Upper lobe of left lung (tissue), 4 donors: ENCODE measurements around the gene FBN2.

ENCODE experiments used
- CTCF ChIP-seq, 6 experiments: fragments of 450-650 bp in 4 of 6; fragments of 200-600 bp in 2 of 6; sonication (generic) in 2 of 6; IDR thresholded peaks; one replicate each; pipeline ENCODE4 v1.5.1; 2016 to 2019; ENCODE audit warnings: antibody characterized with exemption in 6 of 6
- POLR2A ChIP-seq, 4 donors: fragments of 450-650 bp; IDR thresholded peaks; one replicate each; pipeline ENCODE4 v1.5.1; 2016 to 2017; ENCODE audit warnings: antibody characterized with exemption in 4 of 4, mild to moderate bottlenecking in 2 of 4
- POLR2AphosphoS5 ChIP-seq, 2 donors: sonication (generic); formaldehyde crosslinking; IDR thresholded peaks; one replicate each; pipeline ENCODE4 v1.5.1; 2017; ENCODE audit warnings: antibody characterized with exemption in 2 of 2

GRCh38 chr5:128409166-128409800 lies 128.8 kb downstream of the FBN2 start:
- TF ChIP-seq POLR2AphosphoS5 (IDR thresholded peaks at IDR 0.05) (no peak), CTCF (IDR thresholded peaks at IDR 0.05) (no peak), POLR2A (IDR thresholded peaks at IDR 0.05) (no peak)
